ENCODE results near the gene NOTUM.

DNA sequence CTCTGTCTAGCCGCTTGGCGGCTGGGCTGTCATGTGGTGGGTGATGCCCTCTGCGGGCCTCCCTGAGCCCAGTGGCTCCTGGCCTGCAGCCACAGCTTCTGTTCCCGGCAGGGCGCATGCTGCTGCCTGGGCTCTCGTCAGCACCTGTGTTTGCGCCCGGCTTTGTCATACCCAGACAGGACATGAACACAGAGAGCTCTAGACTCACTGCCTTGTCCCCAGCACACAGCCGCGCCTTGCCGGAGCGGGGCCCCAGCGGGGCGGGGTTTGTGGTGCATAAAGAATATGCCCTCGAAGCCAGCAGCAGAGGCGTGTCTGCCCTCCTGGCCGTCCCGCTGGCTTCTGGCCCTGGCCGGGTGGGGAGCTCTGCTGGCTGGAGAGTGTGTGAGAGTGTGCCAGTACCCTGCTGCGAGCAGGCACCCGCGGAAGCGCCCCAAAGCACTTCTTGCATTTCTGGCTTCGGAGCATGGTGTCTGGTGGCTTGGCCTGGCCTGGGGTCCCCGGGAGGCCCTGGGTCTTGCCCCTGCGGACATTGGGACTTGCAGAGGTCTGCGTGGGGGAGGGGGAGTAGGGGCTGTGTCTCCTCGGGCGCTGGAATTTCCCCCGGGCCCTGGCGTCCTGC, 30.8 kb upstream of the NOTUM start:
- TF ChIP-seq POLR2A (IDR thresholded peaks at IDR 0.05): no peak
- TF ChIP-seq, protein P1, sequence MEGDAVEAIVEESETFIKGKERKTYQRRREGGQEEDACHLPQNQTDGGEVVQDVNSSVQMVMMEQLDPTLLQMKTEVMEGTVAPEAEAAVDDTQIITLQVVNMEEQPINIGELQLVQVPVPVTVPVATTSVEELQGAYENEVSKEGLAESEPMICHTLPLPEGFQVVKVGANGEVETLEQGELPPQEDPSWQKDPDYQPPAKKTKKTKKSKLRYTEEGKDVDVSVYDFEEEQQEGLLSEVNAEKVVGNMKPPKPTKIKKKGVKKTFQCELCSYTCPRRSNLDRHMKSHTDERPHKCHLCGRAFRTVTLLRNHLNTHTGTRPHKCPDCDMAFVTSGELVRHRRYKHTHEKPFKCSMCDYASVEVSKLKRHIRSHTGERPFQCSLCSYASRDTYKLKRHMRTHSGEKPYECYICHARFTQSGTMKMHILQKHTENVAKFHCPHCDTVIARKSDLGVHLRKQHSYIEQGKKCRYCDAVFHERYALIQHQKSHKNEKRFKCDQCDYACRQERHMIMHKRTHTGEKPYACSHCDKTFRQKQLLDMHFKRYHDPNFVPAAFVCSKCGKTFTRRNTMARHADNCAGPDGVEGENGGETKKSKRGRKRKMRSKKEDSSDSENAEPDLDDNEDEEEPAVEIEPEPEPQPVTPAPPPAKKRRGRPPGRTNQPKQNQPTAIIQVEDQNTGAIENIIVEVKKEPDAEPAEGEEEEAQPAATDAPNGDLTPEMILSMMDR (IDR thresholded peaks at IDR 0.05): no peak
